Measurements from ENCODE around the gene SYT4.

The SYT4 gene

GRCh38 chr18:43265465-43265864 is 11.8 kb downstream of the SYT4 start:
- no peak for DNase-seq

GRCh38 chr18:43248610-43249249 is 28.6 kb downstream of the SYT4 start:
- no peak for DNase-seq
- no peak for TF ChIP-seq GATA1 (IDR thresholded peaks at IDR 0.05; ENCODE audit: low read depth, low read length)
- TF ChIP-seq POLR2A (IDR thresholded peaks at IDR 0.05; ENCODE audit: low read length): no peak

More at GRCh38 chr18:43265465-43265864, 11.8 kb downstream of the SYT4 start:
- no peak for TF ChIP-seq POLR2A (IDR thresholded peaks at IDR 0.05; ENCODE audit: low read length)
- TF ChIP-seq GATA1 (IDR thresholded peaks at IDR 0.05; ENCODE audit: low read depth, low read length): no peak

GRCh38 chr18:43247944-43248343 is 29.3 kb downstream of the SYT4 start:
- no peak for TF ChIP-seq GATA1 (IDR thresholded peaks at IDR 0.05; ENCODE audit: low read depth, low read length)
- TF ChIP-seq POLR2A (IDR thresholded peaks at IDR 0.05; ENCODE audit: low read length): no peak
- no peak for DNase-seq

GRCh38 chr18:43238429-43238828 is 38.9 kb downstream of the SYT4 start:
- no peak for DNase-seq
- TF ChIP-seq GATA1 (IDR thresholded peaks at IDR 0.05; ENCODE audit: low read depth, low read length) (no peak), POLR2A (IDR thresholded peaks at IDR 0.05; ENCODE audit: low read length) (no peak)

- TF ChIP-seq GATA1 (IDR thresholded peaks at IDR 0.05; ENCODE audit: low read depth, low read length) (no peak), POLR2A (IDR thresholded peaks at IDR 0.05; ENCODE audit: low read length) (no peak)
- DNase-seq: no peak
Measured at GRCh38 chr18:43236921-43237320, 40.4 kb downstream of the SYT4 start.

- TF ChIP-seq POLR2A (IDR thresholded peaks at IDR 0.05; ENCODE audit: low read length): no peak
- no peak for TF ChIP-seq GATA1 (IDR thresholded peaks at IDR 0.05; ENCODE audit: low read depth, low read length)
- DNase-seq: no peak
Measured at GRCh38 chr18:43234889-43235288, 42.4 kb downstream of the SYT4 start.

- TF ChIP-seq POLR2A (IDR thresholded peaks at IDR 0.05; ENCODE audit: low read length) (no peak), GATA1 (IDR thresholded peaks at IDR 0.05; ENCODE audit: low read depth, low read length) (no peak)
Measured at GRCh38 chr18:43222501-43222900, 54.8 kb downstream of the SYT4 start.

GRCh38 chr18:43220691-43221090 is 56.6 kb downstream of the SYT4 start:
- no peak for TF ChIP-seq GATA1 (IDR thresholded peaks at IDR 0.05; ENCODE audit: low read depth, low read length)
- DNase-seq: no peak

More at GRCh38 chr18:43222501-43222900, 54.8 kb downstream of the SYT4 start:
- no peak for DNase-seq
